SK-N-SH (cell line): ENCODE results near the gene HK3. TPM values are rescaled to one million over a fixed set of nuclear protein-coding genes. Genes with fewer than 3 reads are reported as not detected.

Source experiments
- CTCF ChIA-PET: fragments of 300-600, 350-600 bp; formaldehyde crosslinking; extraction: SDS; loops from one replicate; lab custom pipeline; 2021; lab: Yijun Ruan, JAX
- POLR2A ChIA-PET: fragments of 350-600 bp; sonication (Branson Sonifier 250); formaldehyde crosslinking; extraction: SDS; loops from one replicate; lab custom pipeline; 2020; ENCODE audit warnings: antibody characterized with exemption, inconsistent platforms; lab: Yijun Ruan, JAX
- DNase-seq: peaks from one replicate; pipeline ENCODE4 v3.0.0; 2012
- H2AFZ ChIP-seq: fragments of 200-600 bp; sonication (generic); 2 replicates; pipeline ENCODE4 v1.8.1; 2016; ENCODE audit warnings: antibody characterized with exemption, mild to moderate bottlenecking, low read depth
- H3F3A ChIP-seq: fragments of 200-600 bp; sonication (generic); replicated peaks from 2 replicates; pipeline ENCODE3; 2016; ENCODE audit warnings: antibody characterized with exemption, mild to moderate bottlenecking; ENCODE audit not compliant: insufficient read depth
- H3K27ac ChIP-seq, 2 experiments: fragments of 200-500 bp in 1 of 2; fragments of 200-600 bp in 1 of 2; sonication (Bioruptor generic) in 1 of 2; sonication (generic), shearing (Covaris generic) in 1 of 2; 2 replicates each; pipeline versions ENCODE4 v1.5.1 to v1.6.1; 2014 to 2016; ENCODE audit warnings: low read depth in 2 of 2, inconsistent platforms in 1 of 2, low read length in 1 of 2, mild to moderate bottlenecking in 1 of 2, mixed read lengths in 1 of 2
- H3K27me3 ChIP-seq: fragments of 200-600 bp; sonication (generic), shearing (Covaris generic); 2 replicates; pipeline ENCODE4 v1.6.1; 2016; ENCODE audit warnings: mixed run types; ENCODE audit not compliant: insufficient read depth
- H3K36me3 ChIP-seq, 2 experiments: fragments of 200-500 bp in 1 of 2; fragments of 200-600 bp in 1 of 2; sonication (Bioruptor generic) in 1 of 2; sonication (generic) in 1 of 2; replicated peaks in 1 of 2; 2 replicates each; pipeline versions ENCODE3 to v1.5.1; 2014 to 2016; ENCODE audit warnings: low read length in 1 of 2, mild to moderate bottlenecking in 1 of 2; ENCODE audit not compliant: insufficient read depth in 2 of 2, control insufficient read depth in 1 of 2
- H3K4me1 ChIP-seq, 2 experiments: fragments of 200-500 bp in 1 of 2; fragments of 200-600 bp in 1 of 2; sonication (Bioruptor generic) in 1 of 2; sonication (generic), shearing (Covaris generic) in 1 of 2; 2 replicates each; pipeline versions ENCODE4 v1.5.1 to v1.6.1; 2014 to 2016; ENCODE audit warnings: low read depth in 1 of 2, low read length in 1 of 2, mixed run types in 1 of 2; ENCODE audit not compliant: insufficient read depth in 2 of 2, control insufficient read depth in 1 of 2
- H3K4me2 ChIP-seq: fragments of 200-600 bp; sonication (generic), shearing (Covaris generic); 2 replicates; pipeline ENCODE4 v1.6.1; 2017; ENCODE audit warnings: mixed run types
- H3K4me3 ChIP-seq, 2 experiments: fragments of 200-500 bp in 1 of 2; fragments of 200-600 bp in 1 of 2; sonication (Bioruptor generic) in 1 of 2; sonication (generic), shearing (Covaris generic) in 1 of 2; 2 replicates each; pipeline versions ENCODE4 v1.5.1 to v1.8.1; 2014 to 2016; ENCODE audit warnings: low read depth in 2 of 2, inconsistent platforms in 1 of 2, low read length in 1 of 2, mild to moderate bottlenecking in 1 of 2, mixed read lengths in 1 of 2, moderate library complexity in 1 of 2
- H3K79me2 ChIP-seq: fragments of 200-600 bp; sonication (generic); 2 replicates; pipeline ENCODE4 v1.8.1; 2017; ENCODE audit warnings: mild to moderate bottlenecking; ENCODE audit not compliant: insufficient read depth
- H3K9ac ChIP-seq: fragments of 200-600 bp; sonication (generic); 2 replicates; pipeline ENCODE4 v1.6.1; 2017; ENCODE audit warnings: mixed run types
- H3K9me2 ChIP-seq: fragments of 200-600 bp; sonication (generic); 2 replicates; pipeline ENCODE4 v1.6.1; 2017; ENCODE audit warnings: mixed run types
- H3K9me3 ChIP-seq: fragments of 200-600 bp; sonication (generic); 2 replicates; pipeline ENCODE4 v1.6.1; 2017; ENCODE audit warnings: mixed run types, mild to moderate bottlenecking, moderate library complexity
- H4K20me1 ChIP-seq: fragments of 200-600 bp; sonication (generic); 2 replicates; pipeline ENCODE4 v1.6.1; 2017; ENCODE audit warnings: mild to moderate bottlenecking, mixed run types; ENCODE audit not compliant: insufficient read depth
- CTCF ChIP-seq: fragments of 200-600 bp; sonication (generic); IDR thresholded peaks from 2 replicates; pipeline ENCODE4 v1.6.1; 2017; ENCODE audit warnings: antibody characterized with exemption, mild to moderate bottlenecking, moderate library complexity
- ELF1 ChIP-seq: IDR thresholded peaks from 2 replicates; pipeline ENCODE4 v1.4.0; 2012
- EZH2phosphoT487 ChIP-seq: fragments of 200-600 bp; sonication (generic); IDR thresholded peaks from 2 replicates; pipeline ENCODE4 v1.6.1; 2017; ENCODE audit warnings: low read depth, mixed run types, mild to moderate bottlenecking, antibody characterized with exemption, moderate library complexity, borderline replicate concordance
- FOSL2 ChIP-seq: IDR thresholded peaks from 2 replicates; pipeline ENCODE4 v1.4.0; 2012; ENCODE audit warnings: low read depth, mild to moderate bottlenecking, moderate library complexity, borderline replicate concordance
- FOXJ3 ChIP-seq: sonication (generic); formaldehyde crosslinking; IDR thresholded peaks from 2 replicates; pipeline ENCODE4 v1.5.1; 2020; ENCODE audit warnings: mild to moderate bottlenecking, missing genetic modification reagents
- FOXM1 ChIP-seq: IDR thresholded peaks from 2 replicates; pipeline ENCODE4 v1.4.0; 2012; ENCODE audit warnings: low read depth, mild to moderate bottlenecking
- IRF3 ChIP-seq: fragments of 150-350 bp; IDR thresholded peaks from 2 replicates; pipeline ENCODE4 v1.6.1; 2016; ENCODE audit warnings: mild to moderate bottlenecking, low read depth, low read length
- JUND ChIP-seq: IDR thresholded peaks from 2 replicates; pipeline ENCODE4 v1.4.0; 2012
- MEF2A ChIP-seq: IDR thresholded peaks from 2 replicates; pipeline ENCODE4 v1.4.0; 2012; ENCODE audit warnings: low read depth, borderline replicate concordance
- MXI1 ChIP-seq: IDR thresholded peaks from 2 replicates; pipeline ENCODE4 v1.6.1; 2012; ENCODE audit warnings: mild to moderate bottlenecking, low read depth, low read length, improper control_type of control experiment
- NRF1 ChIP-seq: IDR thresholded peaks from 2 replicates; pipeline ENCODE4 v1.6.1; 2012; ENCODE audit warnings: low read depth, mild to moderate bottlenecking, low read length
- POLR2AphosphoS5 ChIP-seq: IDR thresholded peaks from 2 replicates; pipeline ENCODE4 v1.6.1; 2012; ENCODE audit warnings: low read depth, low read length
- RCOR1 ChIP-seq: fragments of 150-350 bp; IDR thresholded peaks from 2 replicates; pipeline ENCODE4 v1.6.1; 2017; ENCODE audit warnings: antibody characterized with exemption, low read length
- RXRA ChIP-seq: IDR thresholded peaks from 2 replicates; pipeline ENCODE4 v1.4.0; 2012; ENCODE audit warnings: low read depth, mild to moderate bottlenecking, borderline replicate concordance
- TCF12 ChIP-seq: IDR thresholded peaks from 2 replicates; pipeline ENCODE4 v1.4.0; 2012
- TEAD4 ChIP-seq: IDR thresholded peaks from 2 replicates; pipeline ENCODE4 v1.4.0; 2012; ENCODE audit warnings: mild to moderate bottlenecking, borderline replicate concordance; ENCODE audit not compliant: insufficient read depth
- USF1 ChIP-seq: IDR thresholded peaks from 2 replicates; pipeline ENCODE4 v1.4.0; 2012; ENCODE audit warnings: low read depth, borderline replicate concordance
- USF2 ChIP-seq: fragments of 150-350 bp; IDR thresholded peaks from 2 replicates; pipeline ENCODE4 v1.6.1; 2017; ENCODE audit warnings: antibody characterized with exemption, low read length, low read depth, borderline replicate concordance
- YY1 ChIP-seq: IDR thresholded peaks from 2 replicates; pipeline ENCODE4 v1.4.0; 2012; ENCODE audit warnings: low read depth, mild to moderate bottlenecking
- WGBS: methylation state at CpG from one replicate; pipeline ENCODE4 v1.1.6; 2017; ENCODE audit warnings: low lambda C conversion rate; 5-methylcytosine and 5-hydroxymethylcytosine counted together
- polyA plus RNA-seq, 3 experiments: library from polyadenylated mRNA; depleted of rRNA; stranded (reverse); fragments of >200 nt; gene quantifications; 2 replicates each; pipeline ENCODE4 v1.2.3, GENCODE V29; 2012

The HK3 gene
- polyA plus RNA-seq, 1 of the 3 experiments (the other 2 are of a cell fraction), result 0.02 TPM

GRCh38 chr5:176935017-176935416, 35.9 kb upstream of the HK3 start:
- POLR2A ChIA-PET, result interaction anchor here (0.7 kb wide), 1 partner anchor 562 kb away, joined by 3 read pairs; no protein-coding TSS in a partner anchor
- Histone ChIP-seq H4K20me1 (no peaks in the 10 kb centered on the region), H3K4me1 (no peaks in the 10 kb centered on the region), H3K9ac (no peak overlapping the region), H3K27ac (no peak overlapping the region), H3K4me2 (no peak overlapping the region), H2AFZ (no peak overlapping the region), H3K36me3 (peaks cover 44 to 55% of the 10 kb centered on the region in 2 experiments), H3K4me3 (no peak overlapping the region), H3K9me3 (no peaks in the 10 kb centered on the region)
- WGBS, result 88% methylated on average over 1 of the region's 1 CpG
- DNase-seq, result no peak
- CTCF ChIA-PET, result no interaction called here
- TF ChIP-seq IRF3 (no peak), POLR2AphosphoS5 (no peak), FOXJ3 (CRISPR knock-in tag) (no peak), JUND (no peak), RXRA (no peak), USF1 (no peak), EZH2phosphoT487 (no peak), CTCF (no peak), ELF1 (no peak), TCF12 (no peak), FOSL2 (no peak)
- TF ChIP-seq, all 33 proteins: peak for 0
- Histone ChIP-seq H3K27me3 (no peaks in the 10 kb centered on the region), H3K9me2 (no peaks in the 10 kb centered on the region), H3K79me2 (peaks cover 8% of the 10 kb centered on the region; the same call in 1 of the 2 replicates), H3F3A (peaks cover 8% of the 10 kb centered on the region)

GRCh38 chr5:176934309-176934930, 35.3 kb upstream of the HK3 start:
- WGBS, result 96% methylated on average over 7 of the region's 7 CpGs

More at GRCh38 chr5:176934309-176934930, 35.3 kb upstream of the HK3 start:
- Histone ChIP-seq H3K9me3 (no peaks in the 10 kb centered on the region), H3K4me1 (no peaks in the 10 kb centered on the region), H3K79me2 (peaks cover 8% of the 10 kb centered on the region; the same call in 1 of the 2 replicates), H3F3A (peaks cover 8% of the 10 kb centered on the region), H3K36me3 (peaks cover 43 to 49% of the 10 kb centered on the region in 2 experiments), H3K27me3 (no peaks in the 10 kb centered on the region)
- TF ChIP-seq YY1, result no peak
- TF ChIP-seq RCOR1, result no peak
- no peak for TF ChIP-seq USF2
- TF ChIP-seq FOXM1, result no peak
- TF ChIP-seq MXI1, result no peak
- no peak for TF ChIP-seq FOXJ3 (CRISPR knock-in tag)
- no peak for TF ChIP-seq FOSL2
- TF ChIP-seq NRF1, result no peak
- TF ChIP-seq ELF1, result no peak
- no peak for TF ChIP-seq EZH2phosphoT487
- TF ChIP-seq TEAD4, result no peak
- TF ChIP-seq CTCF, result no peak
- TF ChIP-seq MEF2A, result no peak
- TF ChIP-seq, all 33 proteins: peak for 0
- Histone ChIP-seq H2AFZ (no peak overlapping the region), H3K9ac (no peak overlapping the region), H3K9me2 (no peaks in the 10 kb centered on the region), H4K20me1 (no peaks in the 10 kb centered on the region), H3K4me3 (no peak overlapping the region), H3K27ac (no peak overlapping the region), H3K4me2 (no peak overlapping the region)
- no peak for DNase-seq
- POLR2A ChIA-PET, result interaction anchor here (0.7 kb wide), 1 partner anchor 562 kb away, joined by 3 read pairs; no protein-coding TSS in a partner anchor
- CTCF ChIA-PET, result no interaction called here
